AG04450 (cell line): ENCODE measurements around the gene ARHGEF10L. TPM values are rescaled to one million over a fixed set of nuclear protein-coding genes. Genes with fewer than 3 reads are reported as not detected.
"Not testable (repeated sequence)": the region's sequence is repeated elsewhere in the genome, so short reads cannot be mapped to it uniquely, and the experiment has no call there.

Experiments
- CTCF ChIA-PET: fragments of 300-600, 350-600 bp; formaldehyde crosslinking; extraction: SDS; loops from one replicate; lab custom pipeline; 2022; ENCODE audit warnings: antibody characterized with exemption, inconsistent platforms; lab: Charles Lee
- POLR2A ChIA-PET: fragments of 350-600 bp; formaldehyde crosslinking; extraction: SDS; loops from one replicate; lab custom pipeline; 2021; ENCODE audit warnings: antibody characterized with exemption, inconsistent platforms; lab: Yijun Ruan, JAX
- DNase-seq: peaks from one replicate; pipeline ENCODE4 v3.0.0-alpha.2; 2011; ENCODE audit warnings: low read depth, low spot score
- H3K27ac ChIP-seq: one replicate; pipeline ENCODE4 v1.5.1; 2012; ENCODE audit warnings: low read depth, low read length, control low read depth
- H3K27me3 ChIP-seq: one replicate; pipeline ENCODE4 v1.6.0; 2012; ENCODE audit warnings: low read length; ENCODE audit not compliant: control insufficient read depth, insufficient read depth
- H3K4me3 ChIP-seq: 2 replicates; pipeline ENCODE4 v1.5.1; 2011; ENCODE audit warnings: mild to moderate bottlenecking, low read depth, low read length, control low read depth
- H3K9me3 ChIP-seq: 2 replicates; pipeline ENCODE4 v1.5.1; 2012; ENCODE audit warnings: low read length; ENCODE audit not compliant: control insufficient read depth, insufficient read depth
- polyA plus RNA-seq: library from polyadenylated mRNA; depleted of rRNA; stranded (reverse); fragments of >200 nt; gene quantifications from 2 replicates; pipeline ENCODE4 v1.2.3, GENCODE V29; 2011
- TF ChIP-seq, protein P1 (sequence below): IDR thresholded peaks from 2 replicates; pipeline ENCODE4 v1.5.1; 2011; ENCODE audit warnings: low read depth, low read length, control low read depth, inconsistent platforms

The ARHGEF10L gene
- polyA plus RNA-seq, 1 experiment = 5.7 TPM

DNA sequence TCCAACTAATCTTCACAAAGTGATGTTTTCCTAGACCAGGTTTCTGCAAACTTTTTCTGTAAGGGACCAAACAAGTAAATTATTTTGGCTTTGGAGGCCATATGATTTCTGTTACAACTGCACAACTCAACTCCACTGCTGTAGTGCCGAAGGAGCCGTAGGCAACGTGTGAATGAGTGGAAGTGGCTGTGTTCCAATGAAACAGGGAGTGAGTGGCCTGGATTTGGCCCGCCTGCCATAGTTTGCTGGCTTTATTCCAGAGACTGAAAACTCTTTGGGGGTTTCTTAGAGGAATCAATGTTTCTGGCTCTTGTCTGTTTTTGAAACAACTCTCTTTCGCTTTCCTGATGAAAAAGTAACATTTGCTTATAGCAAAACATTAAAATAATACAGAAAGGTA lies 203.1 kb downstream of the ARHGEF10L start:
- DNase-seq = no peak
- Histone ChIP-seq H3K4me3 (no peak overlapping the region), H3K27ac (no peak overlapping the region), H3K9me3 (no peaks in the 10 kb centered on the region; the same call in 1 of the 2 replicates), H3K27me3 (peaks cover 42% of the 10 kb centered on the region)
- TF ChIP-seq, protein P1, sequence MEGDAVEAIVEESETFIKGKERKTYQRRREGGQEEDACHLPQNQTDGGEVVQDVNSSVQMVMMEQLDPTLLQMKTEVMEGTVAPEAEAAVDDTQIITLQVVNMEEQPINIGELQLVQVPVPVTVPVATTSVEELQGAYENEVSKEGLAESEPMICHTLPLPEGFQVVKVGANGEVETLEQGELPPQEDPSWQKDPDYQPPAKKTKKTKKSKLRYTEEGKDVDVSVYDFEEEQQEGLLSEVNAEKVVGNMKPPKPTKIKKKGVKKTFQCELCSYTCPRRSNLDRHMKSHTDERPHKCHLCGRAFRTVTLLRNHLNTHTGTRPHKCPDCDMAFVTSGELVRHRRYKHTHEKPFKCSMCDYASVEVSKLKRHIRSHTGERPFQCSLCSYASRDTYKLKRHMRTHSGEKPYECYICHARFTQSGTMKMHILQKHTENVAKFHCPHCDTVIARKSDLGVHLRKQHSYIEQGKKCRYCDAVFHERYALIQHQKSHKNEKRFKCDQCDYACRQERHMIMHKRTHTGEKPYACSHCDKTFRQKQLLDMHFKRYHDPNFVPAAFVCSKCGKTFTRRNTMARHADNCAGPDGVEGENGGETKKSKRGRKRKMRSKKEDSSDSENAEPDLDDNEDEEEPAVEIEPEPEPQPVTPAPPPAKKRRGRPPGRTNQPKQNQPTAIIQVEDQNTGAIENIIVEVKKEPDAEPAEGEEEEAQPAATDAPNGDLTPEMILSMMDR = no peak
- CTCF ChIA-PET = no interaction called here
- POLR2A ChIA-PET = no interaction called here

DNA sequence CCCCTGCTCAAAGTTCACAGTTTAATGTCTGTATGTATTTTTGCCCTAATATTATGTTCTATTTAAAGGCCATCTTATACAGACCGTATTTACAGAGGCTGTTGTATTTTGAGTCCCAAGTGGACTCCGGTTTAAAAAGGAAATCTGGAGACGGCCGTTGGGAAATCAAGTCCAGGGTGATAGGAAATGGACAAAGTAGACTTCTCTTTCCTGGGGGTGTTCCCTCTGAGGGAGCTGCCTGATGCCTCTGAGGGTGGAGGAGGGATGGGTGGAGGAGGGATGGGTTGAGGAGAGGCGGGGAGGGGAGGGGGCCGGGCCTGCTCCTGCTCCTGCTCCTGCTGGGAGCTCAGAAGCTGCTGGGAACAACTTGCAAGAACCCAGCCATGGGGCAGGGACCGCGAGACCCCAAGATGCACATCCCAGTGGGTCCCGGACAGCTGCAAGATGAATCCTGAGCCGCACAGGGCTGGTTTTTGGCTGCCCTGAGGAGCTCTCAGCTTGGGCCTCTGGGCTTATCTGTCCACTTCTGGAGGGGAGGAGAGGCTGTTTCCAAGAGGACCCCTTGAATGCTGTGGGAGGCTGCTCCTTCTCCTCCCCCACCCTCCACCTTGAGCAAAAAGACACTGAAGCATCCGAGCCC lies 203.6 kb downstream of the ARHGEF10L start:
- no peak for DNase-seq
- POLR2A ChIA-PET = no interaction called here
- CTCF ChIA-PET = no interaction called here
- Histone ChIP-seq H3K27me3 (peaks cover 42% of the 10 kb centered on the region), H3K27ac (no peak overlapping the region), H3K9me3 (no peaks in the 10 kb centered on the region; the same call in 1 of the 2 replicates), H3K4me3 (no peak overlapping the region)
- TF ChIP-seq, protein P1 = no peak

DNA sequence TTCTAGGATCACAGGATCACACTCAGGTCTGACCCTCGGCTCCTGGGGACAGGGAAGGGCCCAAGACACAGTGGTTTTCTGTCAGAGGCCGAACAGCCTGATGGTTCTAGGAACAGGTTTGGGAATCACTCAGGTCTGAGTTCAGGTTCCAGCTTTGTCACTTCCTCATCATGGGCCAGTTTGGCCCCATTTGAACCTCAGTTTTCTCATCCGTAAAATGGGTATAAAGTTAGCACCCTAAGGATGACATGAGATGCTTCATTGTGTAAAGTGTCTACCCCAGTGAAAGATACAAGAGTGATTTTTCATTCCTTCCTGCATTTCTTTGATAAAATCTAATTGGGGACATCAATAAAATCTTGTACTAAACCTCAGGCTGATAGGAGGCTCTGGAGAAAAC lies 204.4 kb downstream of the ARHGEF10L start:
- no peaks in the 10 kb centered on the region; the same call in 1 of the 2 replicates for H3K9me3 ChIP-seq
- peaks cover 42% of the 10 kb centered on the region for H3K27me3 ChIP-seq
- ChIA-PET POLR2A (no interaction called here), CTCF (no interaction called here)
- no peak overlapping the region for H3K4me3 ChIP-seq
- no peak overlapping the region for H3K27ac ChIP-seq
- no peak for DNase-seq
- TF ChIP-seq, protein P1 = no peak

DNA sequence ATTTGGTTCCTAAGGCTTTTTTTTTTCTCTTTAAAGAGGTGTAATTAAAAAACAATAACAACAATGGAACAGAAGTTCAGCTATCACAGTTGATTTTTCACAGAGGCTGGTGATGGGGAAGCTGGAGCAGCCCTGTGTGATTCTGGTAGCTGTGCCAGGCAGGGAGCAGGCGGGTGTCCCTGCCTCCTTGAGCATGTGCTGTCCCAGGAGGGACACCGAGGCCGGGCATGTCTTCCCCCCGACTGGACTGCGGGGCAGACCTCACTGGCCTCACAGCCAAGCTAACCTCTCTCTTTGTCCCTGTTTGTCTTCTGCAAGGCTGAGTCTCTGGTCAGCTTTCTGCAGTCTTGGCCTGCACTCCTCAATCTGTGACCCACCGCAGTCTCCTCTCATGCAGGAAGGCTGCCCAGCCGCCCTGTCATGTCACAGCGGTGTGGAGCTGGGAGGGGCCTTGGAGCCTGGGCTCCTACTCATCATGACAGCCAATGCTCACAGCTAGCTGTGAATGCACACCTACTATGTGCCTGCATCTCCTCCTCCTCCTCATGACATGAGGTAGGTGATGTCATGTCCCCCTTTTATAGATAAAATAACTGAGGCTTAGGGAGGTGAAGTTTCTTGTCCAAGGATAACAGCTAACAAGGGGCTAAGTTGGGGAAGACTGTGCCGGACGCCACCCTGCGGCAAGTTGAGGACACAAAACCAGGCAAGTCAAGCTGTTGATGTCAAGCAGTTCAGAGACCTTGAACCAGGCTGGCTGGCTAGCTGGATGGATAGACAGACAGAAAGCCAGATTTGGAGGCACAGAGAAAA lies 205.4 kb downstream of the ARHGEF10L start:
- ChIA-PET CTCF (interaction anchor here (0.6 kb wide), 1 partner anchor 10 kb away, joined by 4 read pairs; no protein-coding TSS in a partner anchor), POLR2A (no interaction called here)
- peaks cover 38% of the 10 kb centered on the region for H3K27me3 ChIP-seq
- TF ChIP-seq, protein P1 = no peak
- H3K4me3 ChIP-seq = no peak overlapping the region
- DNase-seq = no peak
- H3K27ac ChIP-seq = no peak overlapping the region
- no peaks in the 10 kb centered on the region; the same call in 1 of the 2 replicates for H3K9me3 ChIP-seq

DNA sequence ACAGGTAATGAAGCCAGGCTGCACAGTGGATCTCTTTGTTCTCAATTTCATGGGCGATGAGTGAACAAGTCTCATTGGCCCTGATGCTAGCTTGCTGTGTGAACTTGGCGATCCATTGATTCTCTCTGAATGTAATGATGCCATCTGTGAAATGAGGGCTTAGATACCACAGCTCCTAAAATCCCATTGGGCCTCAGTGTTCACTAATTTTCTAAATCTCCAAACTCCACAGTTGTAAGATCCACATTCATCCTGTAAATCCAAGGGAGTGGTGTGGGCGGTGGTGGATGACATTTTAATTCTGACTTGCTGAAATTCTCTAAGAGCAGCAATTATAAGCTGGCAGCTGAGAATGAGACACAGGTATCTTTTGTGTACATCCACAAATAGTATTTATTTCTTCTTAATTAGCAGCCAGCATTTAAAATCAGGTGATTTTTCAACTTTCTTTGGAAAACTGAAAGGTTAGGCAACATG lies 206.0 kb downstream of the ARHGEF10L start:
- H3K4me3 ChIP-seq = no peak overlapping the region
- TF ChIP-seq, protein P1 = no peak
- CTCF ChIA-PET = interaction anchor here (0.6 kb wide), 1 partner anchor 9 kb away, joined by 4 read pairs; no protein-coding TSS in a partner anchor
- POLR2A ChIA-PET = no interaction called here
- no peaks in the 10 kb centered on the region; the same call in 1 of the 2 replicates for H3K9me3 ChIP-seq
- no peak for DNase-seq
- H3K27ac ChIP-seq = no peak overlapping the region
- peaks cover 34% of the 10 kb centered on the region for H3K27me3 ChIP-seq

DNA sequence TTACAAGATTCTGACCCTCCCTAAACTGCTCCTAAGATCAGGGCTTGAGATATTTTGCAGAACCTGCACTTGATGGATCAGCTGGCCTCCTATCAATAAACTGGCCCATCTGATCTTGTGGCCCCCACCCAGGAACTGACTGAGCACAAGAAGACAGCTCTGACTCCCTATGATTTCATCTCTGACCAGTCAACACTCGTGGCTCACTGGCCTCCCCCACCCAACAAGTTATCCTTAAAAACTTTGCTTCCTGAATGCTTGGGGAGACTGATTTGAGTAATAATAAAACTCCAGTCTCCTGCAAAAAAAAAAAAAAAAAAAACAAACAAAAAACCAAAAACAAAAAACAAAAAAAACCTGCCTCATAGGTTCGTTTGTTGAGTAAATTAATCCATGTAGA lies 206.8 kb downstream of the ARHGEF10L start:
- DNase-seq, H3K4me3 ChIP-seq, H3K27ac ChIP-seq, H3K9me3 ChIP-seq, POLR2A ChIA-PET, CTCF ChIA-PET: not testable (repeated sequence)
- H3K27me3 ChIP-seq = peaks cover 26% of the 10 kb centered on the region
